GM12891 (cell line): ENCODE data around the gene PHACTR3.

Experiments
- POLR2A ChIP-seq: IDR thresholded peaks from 2 replicates; pipeline ENCODE4 v1.6.1; 2011; ENCODE audit warnings: low read depth, low read length, control low read depth
- POLR2AphosphoS5 ChIP-seq: IDR thresholded peaks from 2 replicates; pipeline ENCODE4 v1.6.1; 2011; ENCODE audit warnings: low read depth, low read length, control low read depth

DNA sequence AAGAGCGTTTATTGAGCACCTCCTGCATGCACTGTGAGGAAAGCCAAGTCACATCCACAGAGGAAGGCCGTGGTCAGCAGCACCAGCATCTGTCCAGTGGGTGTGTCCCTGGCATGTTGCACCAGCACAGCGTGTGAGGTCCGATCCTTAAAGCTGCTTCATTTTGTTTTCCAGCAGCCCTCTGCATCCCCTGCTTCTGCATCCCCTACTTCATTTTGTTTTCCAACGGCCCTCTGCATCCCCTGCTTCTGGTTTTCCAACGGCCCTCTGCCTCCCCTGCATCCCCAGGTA, 181.3 kb downstream of the PHACTR3 start:
- TF ChIP-seq POLR2A, result no peak
- TF ChIP-seq POLR2AphosphoS5, result no peak
